Measurements from ENCODE around the gene PTPRO.

The PTPRO gene

DNA sequence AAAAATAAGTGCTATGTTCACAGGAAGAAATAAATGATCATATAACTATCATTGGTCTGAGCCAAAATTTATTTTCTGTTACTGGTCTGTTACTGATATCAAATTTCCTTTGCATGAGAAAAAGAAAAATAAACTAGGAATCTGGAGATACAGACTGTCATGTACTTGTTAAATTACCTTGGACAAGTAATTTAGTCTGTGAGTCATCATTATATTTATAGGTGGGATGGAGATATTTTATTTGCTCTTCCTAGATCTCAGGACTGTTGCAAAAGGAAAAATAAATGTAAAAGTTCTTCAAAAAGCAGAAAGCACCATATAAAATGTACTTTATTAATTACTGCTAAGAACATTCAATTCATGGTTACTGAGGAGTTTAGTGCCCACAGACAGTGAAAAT, 174.4 kb downstream of the PTPRO start:
- TF ChIP-seq, protein P1, sequence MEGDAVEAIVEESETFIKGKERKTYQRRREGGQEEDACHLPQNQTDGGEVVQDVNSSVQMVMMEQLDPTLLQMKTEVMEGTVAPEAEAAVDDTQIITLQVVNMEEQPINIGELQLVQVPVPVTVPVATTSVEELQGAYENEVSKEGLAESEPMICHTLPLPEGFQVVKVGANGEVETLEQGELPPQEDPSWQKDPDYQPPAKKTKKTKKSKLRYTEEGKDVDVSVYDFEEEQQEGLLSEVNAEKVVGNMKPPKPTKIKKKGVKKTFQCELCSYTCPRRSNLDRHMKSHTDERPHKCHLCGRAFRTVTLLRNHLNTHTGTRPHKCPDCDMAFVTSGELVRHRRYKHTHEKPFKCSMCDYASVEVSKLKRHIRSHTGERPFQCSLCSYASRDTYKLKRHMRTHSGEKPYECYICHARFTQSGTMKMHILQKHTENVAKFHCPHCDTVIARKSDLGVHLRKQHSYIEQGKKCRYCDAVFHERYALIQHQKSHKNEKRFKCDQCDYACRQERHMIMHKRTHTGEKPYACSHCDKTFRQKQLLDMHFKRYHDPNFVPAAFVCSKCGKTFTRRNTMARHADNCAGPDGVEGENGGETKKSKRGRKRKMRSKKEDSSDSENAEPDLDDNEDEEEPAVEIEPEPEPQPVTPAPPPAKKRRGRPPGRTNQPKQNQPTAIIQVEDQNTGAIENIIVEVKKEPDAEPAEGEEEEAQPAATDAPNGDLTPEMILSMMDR (conservative IDR thresholded peaks at IDR 0.05), result no peak
- no peak overlapping the region for H3K27ac ChIP-seq

DNA sequence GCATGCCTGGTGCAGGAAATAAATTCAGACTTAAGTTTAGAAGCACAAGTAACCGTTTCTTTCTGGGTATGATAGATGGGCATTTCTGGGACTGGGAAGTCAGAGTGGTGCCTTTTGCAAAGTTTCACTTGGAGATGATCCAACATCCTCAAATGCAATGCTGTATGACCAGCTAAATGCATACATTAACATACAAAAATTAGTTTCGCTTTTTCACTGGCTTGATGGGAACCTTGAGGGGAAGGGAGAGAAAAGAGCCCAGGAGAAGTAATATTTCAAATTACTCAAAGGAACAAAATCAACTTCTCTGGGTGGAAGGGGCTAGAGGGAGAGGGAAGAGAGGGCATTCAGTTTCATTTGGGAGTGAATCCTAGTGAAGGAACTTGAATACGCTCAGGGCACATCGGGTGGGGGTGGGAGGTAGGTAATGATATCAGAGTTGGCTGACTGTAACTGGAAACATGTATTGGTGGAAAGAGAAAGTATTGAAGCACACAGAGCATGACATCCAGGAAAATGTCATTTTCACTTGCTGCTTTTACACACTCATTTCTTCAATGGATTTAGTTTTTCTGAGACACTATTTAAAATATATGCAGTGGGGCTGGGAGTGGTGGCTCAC, 175.5 kb downstream of the PTPRO start:
- no peak overlapping the region for H3K27ac ChIP-seq
- TF ChIP-seq, protein P1 (conservative IDR thresholded peaks at IDR 0.05), result no peak

DNA sequence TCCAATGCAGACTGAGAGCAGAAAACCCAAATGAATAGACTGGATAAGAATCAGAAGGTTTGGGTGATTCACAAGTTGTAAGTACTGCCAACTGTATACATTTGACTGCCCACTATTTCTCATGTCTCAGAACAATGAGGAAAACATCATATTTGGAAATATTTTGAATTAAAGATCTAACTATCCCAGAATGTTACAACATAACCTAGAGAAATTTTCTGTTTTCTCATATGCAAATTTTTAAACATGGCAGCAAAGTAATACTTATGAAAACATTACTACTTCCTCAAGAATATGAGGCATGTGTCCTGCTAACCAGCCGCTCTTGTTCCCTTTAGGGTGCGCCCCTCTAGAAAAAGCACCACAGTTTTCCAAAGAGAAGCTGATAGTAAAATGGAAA, 179.9 kb downstream of the PTPRO start:
- H3K27ac ChIP-seq, result no peak overlapping the region
- TF ChIP-seq, protein P1 (conservative IDR thresholded peaks at IDR 0.05), result no peak

DNA sequence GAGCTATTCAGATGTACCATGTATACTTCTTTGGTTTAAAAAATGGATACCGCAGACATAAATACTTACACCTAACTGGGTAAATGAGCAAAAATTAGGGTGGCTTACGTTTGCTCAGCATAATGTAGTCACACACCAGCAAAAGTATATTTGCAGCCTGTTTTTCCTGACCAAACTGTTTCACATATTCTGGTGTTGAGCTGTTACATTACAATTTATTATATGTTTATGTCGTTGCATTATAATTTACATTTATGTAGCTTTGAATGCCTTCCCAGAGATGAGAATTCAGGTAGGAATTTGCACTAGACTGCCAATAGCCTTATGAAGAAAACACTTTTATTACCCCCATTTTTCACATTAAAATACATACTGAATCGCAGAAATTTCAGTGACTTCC, 183.3 kb downstream of the PTPRO start:
- H3K27ac ChIP-seq, result no peak overlapping the region
- TF ChIP-seq, protein P1 (conservative IDR thresholded peaks at IDR 0.05), result no peak

DNA sequence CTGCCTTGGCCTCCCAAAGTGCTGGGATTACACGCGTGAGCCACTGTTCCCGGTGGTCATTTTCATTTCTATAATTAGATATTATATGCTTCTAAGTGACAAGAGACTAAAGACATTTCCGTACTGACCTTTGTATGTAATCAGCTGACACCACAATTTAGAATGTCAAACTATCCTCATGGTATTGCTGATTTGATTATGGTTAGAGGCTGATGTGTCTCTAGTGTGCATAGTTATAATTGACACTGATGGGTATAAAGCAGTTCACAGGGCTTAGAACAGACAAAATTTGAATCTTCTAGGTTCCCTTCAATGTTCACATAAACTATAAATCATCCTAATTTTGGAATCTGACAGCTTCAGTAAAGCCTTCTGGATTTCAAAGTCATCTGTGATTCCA, 192.7 kb downstream of the PTPRO start:
- TF ChIP-seq, protein P1 (conservative IDR thresholded peaks at IDR 0.05), result no peak
- no peak overlapping the region for H3K27ac ChIP-seq

DNA sequence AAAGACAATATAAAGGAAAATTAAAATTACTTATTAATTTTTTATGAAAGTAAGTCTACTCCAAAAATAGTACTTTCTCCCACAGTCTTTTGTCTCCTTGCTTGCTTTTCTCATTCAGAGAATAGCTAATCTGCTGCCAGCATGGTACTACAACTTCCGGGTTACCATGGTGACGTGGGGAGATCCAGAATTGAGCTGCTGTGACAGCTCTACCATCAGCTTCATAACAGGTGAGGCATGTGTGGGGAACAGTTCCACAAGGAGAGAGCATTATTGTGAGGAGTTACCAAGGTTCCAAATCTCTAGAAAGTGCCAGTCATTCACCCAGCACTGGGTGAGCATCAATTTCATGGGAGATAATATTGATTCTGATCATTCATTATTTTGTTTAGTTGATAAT, 197.8 kb downstream of the PTPRO start:
- TF ChIP-seq, protein P1 (conservative IDR thresholded peaks at IDR 0.05), result no peak
- H3K27ac ChIP-seq, result no peak overlapping the region

DNA sequence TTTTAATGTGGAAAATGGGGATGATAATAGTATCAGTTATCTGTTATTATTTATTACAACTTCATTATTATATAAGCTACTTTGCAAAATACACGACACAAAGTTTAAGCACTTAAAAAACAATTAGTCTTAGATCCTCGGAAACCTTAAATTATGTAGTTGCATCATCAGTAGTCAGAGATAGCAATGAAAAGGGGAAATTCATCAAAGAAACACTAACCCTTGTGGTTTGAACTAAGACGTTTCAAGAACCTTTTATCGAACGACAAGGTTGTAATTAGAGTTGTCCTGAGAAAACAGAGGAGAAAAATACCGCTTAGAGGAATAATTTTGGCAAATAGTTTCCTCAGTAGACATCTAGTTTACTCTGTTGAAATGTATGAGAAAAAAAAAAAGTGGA, 198.5 kb downstream of the PTPRO start:
- TF ChIP-seq, protein P1 (conservative IDR thresholded peaks at IDR 0.05), result no peak
- H3K27ac ChIP-seq, result no peak overlapping the region
